Endothelial cell (in vitro differentiated cells): ENCODE measurements around the gene MON1B. TPM values are rescaled to one million over a fixed set of nuclear protein-coding genes. Genes with fewer than 3 reads are reported as not detected.
A peak's percentile ranks its signal among the peaks of the same experiment; 100 is the strongest.
"Not testable (repeated sequence)": the region's sequence is repeated elsewhere in the genome, so short reads cannot be mapped to it uniquely, and the experiment has no call there.

Experiments used
- DNase-seq: peaks from one replicate; pipeline ENCODE4 v3.0.0; 2021; ENCODE audit warnings: low spot score
- H3K27ac Mint-ChIP-seq: one replicate; pipeline ENCODE4 v1.8.0; 2021; ENCODE audit warnings: mixed read lengths, inconsistent platforms; ENCODE audit not compliant: unreplicated experiment
- H3K27me3 Mint-ChIP-seq: one replicate; pipeline ENCODE4 v1.8.0; 2021; ENCODE audit warnings: mild to moderate bottlenecking, moderate library complexity, mixed read lengths, inconsistent platforms; ENCODE audit not compliant: unreplicated experiment
- H3K36me3 Mint-ChIP-seq: one replicate; pipeline ENCODE4 v1.8.0; 2021; ENCODE audit warnings: mild to moderate bottlenecking, low read depth, mixed read lengths, inconsistent platforms; ENCODE audit not compliant: unreplicated experiment
- H3K4me1 Mint-ChIP-seq: one replicate; pipeline ENCODE4 v1.8.0; 2021; ENCODE audit warnings: mild to moderate bottlenecking, mixed read lengths, inconsistent platforms; ENCODE audit not compliant: unreplicated experiment
- H3K4me3 Mint-ChIP-seq: one replicate; pipeline ENCODE4 v1.8.0; 2021; ENCODE audit warnings: mild to moderate bottlenecking, mixed read lengths, inconsistent platforms; ENCODE audit not compliant: unreplicated experiment
- H3K9me3 Mint-ChIP-seq: one replicate; pipeline ENCODE4 v1.8.0; 2021; ENCODE audit warnings: mixed read lengths, inconsistent platforms; ENCODE audit not compliant: unreplicated experiment
- total RNA-seq: library from RNA; stranded (reverse); fragmentation: NEBNext Ultra II Directional; extraction: Animal tissue kit (Norgen Biotek cat#: 25700); gene quantifications from one replicate; pipeline ENCODE4 v1.2.1, GENCODE V29; 2021; ENCODE audit not compliant: unreplicated experiment
- TF ChIP-seq, protein P1 (sequence below): fragments of 200-600 bp; sonication (generic); IDR thresholded peaks from one replicate; pipeline ENCODE4 v1.5.0; 2021; ENCODE audit warnings: antibody characterized with exemption; ENCODE audit not compliant: unreplicated experiment

MON1B gene
- total RNA-seq, 1 donor from 2014 or later = 35.6 TPM

DNA sequence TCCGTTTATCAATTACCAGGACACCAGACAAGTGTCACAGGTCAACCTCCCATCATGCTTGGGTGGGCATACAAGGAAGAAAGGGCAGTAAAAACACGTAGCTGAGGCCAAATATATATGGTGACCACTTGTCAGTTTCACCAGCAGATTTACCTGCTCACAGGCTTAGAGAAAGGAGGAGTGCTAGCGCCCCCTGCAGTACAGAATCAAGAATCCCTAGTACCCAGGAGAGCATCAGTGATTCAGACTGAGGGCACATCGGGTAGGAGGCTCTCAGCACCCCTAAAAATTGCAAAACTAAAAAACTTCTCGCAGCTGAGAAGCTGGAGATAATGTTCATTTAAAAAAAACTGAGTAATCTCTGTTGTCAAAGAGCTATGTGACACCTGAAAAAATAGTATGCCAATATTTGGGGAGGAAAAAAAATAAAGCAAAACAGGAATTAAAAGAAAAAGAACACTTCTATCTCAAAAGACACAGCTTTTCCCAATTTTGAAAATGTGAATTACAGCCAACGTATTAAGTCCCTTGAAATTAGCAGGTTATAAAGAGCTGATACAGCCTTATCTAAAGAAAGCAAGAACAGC is 21.2 kb upstream of the MON1B start:
- H3K36me3 Mint-ChIP-seq = no peaks in the 10 kb centered on the region
- no peaks in the 10 kb centered on the region for H3K27me3 Mint-ChIP-seq
- H3K4me3 Mint-ChIP-seq = no peak overlapping the region
- no peak overlapping the region for H3K27ac Mint-ChIP-seq
- DNase-seq = peak; percentile 62
- TF ChIP-seq, protein P1, sequence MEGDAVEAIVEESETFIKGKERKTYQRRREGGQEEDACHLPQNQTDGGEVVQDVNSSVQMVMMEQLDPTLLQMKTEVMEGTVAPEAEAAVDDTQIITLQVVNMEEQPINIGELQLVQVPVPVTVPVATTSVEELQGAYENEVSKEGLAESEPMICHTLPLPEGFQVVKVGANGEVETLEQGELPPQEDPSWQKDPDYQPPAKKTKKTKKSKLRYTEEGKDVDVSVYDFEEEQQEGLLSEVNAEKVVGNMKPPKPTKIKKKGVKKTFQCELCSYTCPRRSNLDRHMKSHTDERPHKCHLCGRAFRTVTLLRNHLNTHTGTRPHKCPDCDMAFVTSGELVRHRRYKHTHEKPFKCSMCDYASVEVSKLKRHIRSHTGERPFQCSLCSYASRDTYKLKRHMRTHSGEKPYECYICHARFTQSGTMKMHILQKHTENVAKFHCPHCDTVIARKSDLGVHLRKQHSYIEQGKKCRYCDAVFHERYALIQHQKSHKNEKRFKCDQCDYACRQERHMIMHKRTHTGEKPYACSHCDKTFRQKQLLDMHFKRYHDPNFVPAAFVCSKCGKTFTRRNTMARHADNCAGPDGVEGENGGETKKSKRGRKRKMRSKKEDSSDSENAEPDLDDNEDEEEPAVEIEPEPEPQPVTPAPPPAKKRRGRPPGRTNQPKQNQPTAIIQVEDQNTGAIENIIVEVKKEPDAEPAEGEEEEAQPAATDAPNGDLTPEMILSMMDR = peak; percentile 77
- peaks cover 4% of the 10 kb centered on the region for H3K4me1 Mint-ChIP-seq
- H3K9me3 Mint-ChIP-seq = peaks cover 4% of the 10 kb centered on the region

DNA sequence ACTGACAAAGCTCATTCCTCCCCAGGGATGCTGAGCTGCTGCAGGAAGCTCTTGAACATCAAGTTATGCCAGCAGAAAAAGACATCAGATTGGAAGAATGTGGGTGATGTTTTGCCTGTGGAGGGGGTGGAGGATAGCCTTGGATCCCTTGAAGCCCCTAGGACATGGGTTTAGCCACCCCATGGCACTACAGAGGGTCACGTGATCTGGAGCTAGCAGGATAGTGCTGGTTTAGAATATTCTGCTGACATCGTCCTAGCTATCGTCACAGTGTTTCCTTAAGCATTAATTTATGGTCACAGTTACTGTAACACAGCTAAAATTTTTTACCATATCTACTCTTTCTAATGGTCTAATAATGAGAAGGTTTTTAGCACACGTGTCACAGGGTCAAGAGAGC is 20.2 kb upstream of the MON1B start:
- Mint-ChIP-seq H3K4me1 (peaks cover 4% of the 10 kb centered on the region), H3K27ac (no peak overlapping the region), H3K4me3 (no peak overlapping the region), H3K27me3 (no peaks in the 10 kb centered on the region), H3K36me3 (no peaks in the 10 kb centered on the region), H3K9me3 (peaks cover 4% of the 10 kb centered on the region)
- TF ChIP-seq, protein P1 = no peak
- DNase-seq = no peak

DNA sequence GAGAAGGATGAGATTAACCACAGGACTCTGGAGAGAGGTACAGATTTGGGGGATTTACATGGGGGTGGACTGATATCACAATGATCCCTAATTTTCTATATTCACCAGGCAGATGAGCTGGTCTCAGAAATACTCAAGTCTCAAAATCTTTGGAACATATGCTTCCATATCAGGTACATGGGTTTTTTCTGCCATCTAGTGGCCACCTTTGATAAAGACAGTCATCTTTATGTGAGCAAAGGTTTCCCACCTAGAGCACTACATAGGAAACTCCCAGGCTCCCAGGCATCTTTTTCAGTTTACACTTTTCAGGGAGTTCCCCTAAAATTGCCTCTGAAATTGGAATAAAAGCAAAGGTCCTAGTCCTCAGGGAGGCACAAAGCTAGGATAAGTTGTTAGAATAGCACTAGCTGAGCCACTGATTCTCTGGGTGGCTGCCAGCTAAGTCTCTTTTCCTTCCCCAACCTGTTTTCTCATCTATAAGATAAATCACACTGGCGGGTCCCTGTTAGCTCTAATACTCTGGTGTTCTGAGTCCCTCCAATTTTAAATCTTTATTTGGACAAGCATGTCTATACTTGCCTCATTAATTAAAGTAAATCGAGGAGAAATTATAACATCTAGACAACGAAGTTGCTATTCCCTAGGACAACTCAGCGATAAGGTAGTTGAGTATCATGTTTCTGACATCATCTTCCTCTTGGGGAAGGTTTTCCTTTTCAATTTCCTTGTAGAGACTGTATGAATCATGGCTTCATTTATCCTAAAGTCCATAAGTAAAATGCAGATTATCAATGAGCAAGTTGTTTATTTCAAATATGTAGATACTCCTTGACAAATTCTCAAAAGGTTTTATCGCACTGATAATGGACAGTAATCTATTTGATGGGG is 19.0 kb upstream of the MON1B start:
- Mint-ChIP-seq H3K27ac (no peak overlapping the region), H3K9me3 (peaks cover 1% of the 10 kb centered on the region), H3K4me3 (no peak overlapping the region), H3K4me1 (peaks cover 4% of the 10 kb centered on the region), H3K27me3 (no peaks in the 10 kb centered on the region), H3K36me3 (no peaks in the 10 kb centered on the region)
- DNase-seq = peak; percentile 61
- TF ChIP-seq, protein P1 = peak; percentile 95

DNA sequence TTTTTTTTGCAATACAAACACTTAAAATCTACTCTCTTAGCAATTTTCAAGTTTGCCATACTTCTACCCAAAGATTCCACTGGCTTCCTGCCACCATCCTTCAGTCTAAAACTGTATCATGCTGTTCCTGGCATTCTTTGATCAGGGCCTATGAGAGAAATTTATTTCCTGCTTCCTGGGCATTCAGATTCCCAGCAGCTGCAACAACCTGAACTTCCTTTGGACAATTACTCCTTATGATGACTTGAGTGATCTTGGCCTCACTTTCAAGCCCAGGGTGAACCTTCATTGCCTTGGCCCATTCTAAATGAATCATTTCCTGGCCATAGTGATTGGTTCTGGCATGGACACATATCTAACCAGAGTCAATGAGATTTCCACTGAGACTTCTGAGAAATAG is 18.0 kb upstream of the MON1B start:
- TF ChIP-seq, protein P1 = no peak
- Mint-ChIP-seq H3K36me3 (no peaks in the 10 kb centered on the region), H3K9me3 (no peaks in the 10 kb centered on the region), H3K4me1 (peaks cover 4% of the 10 kb centered on the region), H3K27me3 (no peaks in the 10 kb centered on the region), H3K4me3 (no peak overlapping the region), H3K27ac (no peak overlapping the region)
- DNase-seq = no peak

DNA sequence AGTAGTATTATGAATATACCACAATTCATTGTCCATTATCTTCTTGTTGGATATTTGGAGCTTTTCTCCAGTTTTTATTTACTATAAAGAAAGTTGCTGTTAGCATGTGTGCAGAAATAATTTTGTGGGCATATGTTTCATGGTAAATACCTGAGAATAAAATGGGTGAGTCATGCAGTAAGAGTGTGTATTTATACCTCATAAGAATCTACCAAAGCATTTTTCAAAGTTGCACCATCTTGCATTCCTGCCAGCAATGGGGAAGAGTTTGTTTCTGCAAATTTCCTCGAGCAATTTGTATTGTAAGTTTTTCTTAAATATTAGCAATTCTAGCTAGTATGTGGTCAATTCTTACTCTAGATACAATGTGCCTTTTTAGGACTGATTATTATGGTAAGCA is 7.9 kb upstream of the MON1B start:
- H3K4me3 Mint-ChIP-seq = no peak overlapping the region
- H3K27ac Mint-ChIP-seq = no peak overlapping the region
- no peak for DNase-seq
- no peaks in the 10 kb centered on the region for H3K4me1 Mint-ChIP-seq
- TF ChIP-seq, protein P1 = no peak
- no peaks in the 10 kb centered on the region for H3K9me3 Mint-ChIP-seq
- no peaks in the 10 kb centered on the region for H3K27me3 Mint-ChIP-seq
- H3K36me3 Mint-ChIP-seq = no peaks in the 10 kb centered on the region

DNA sequence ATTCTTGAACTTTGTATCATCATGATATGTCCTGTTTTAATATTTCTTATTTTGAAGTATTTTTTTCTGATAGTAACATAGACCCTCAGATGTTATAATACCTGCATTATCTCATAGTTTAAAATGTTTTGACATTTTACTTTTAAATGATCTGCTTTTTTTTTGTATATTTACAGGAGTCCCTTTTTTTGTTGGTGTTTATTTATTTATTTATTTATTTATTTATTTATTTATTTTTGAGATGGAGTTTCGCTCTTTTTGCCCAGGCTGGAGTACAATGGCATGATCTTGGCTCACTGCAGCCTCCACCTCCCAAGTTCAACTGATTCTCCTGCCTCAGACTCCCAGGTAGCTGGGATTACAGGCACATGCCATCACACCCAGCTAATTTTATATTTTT is 4.7 kb upstream of the MON1B start:
- DNase-seq, H3K27me3 Mint-ChIP-seq, H3K4me1 Mint-ChIP-seq: not testable (repeated sequence)

More for the DNA sequence above, 4.7 kb upstream of the MON1B start:
- not testable (repeated sequence) for H3K9me3 Mint-ChIP-seq, H3K27ac Mint-ChIP-seq, H3K36me3 Mint-ChIP-seq, H3K4me3 Mint-ChIP-seq
